ENCODE measurements around the gene FBXO31. TPM values are rescaled to one million over a fixed set of nuclear protein-coding genes. Genes with fewer than 3 reads are reported as not detected.

Gene FBXO31
- total and polyA plus RNA-seq, 2 donors (not counting 1 experiment from before 2014, with no cell fraction given) = 17.8 to 32.9 TPM

GRCh38 chr16:87423429-87423828 is 39.9 kb upstream of the FBXO31 start:
- H2AFZ ChIP-seq (ENCODE audit: insufficient read depth, low read depth, low read length, poor library complexity, severe bottlenecking) = no peak overlapping the region
- no peaks in the 10 kb centered on the region for H3K36me3 ChIP-seq (replicated peaks in 1 of 2; ENCODE audit: control extremely low read depth in 1 of 2, control insufficient read depth in 1 of 2, extremely low read depth in 1 of 2, insufficient read depth in 2 of 2, low read length in 1 of 2)
- Mint-ChIP-seq H3K27ac (no peak overlapping the region), H3K4me3 (no peak overlapping the region), H3K27me3 (no peaks in the 10 kb centered on the region), H3K4me1 (no peaks in the 10 kb centered on the region), H3K9me3 (ENCODE audit: insufficient read depth) (no peaks in the 10 kb centered on the region)
- no peak for TF ChIP-seq EZH2 (IDR thresholded peaks at IDR 0.05; ENCODE audit: borderline replicate concordance, insufficient read depth, low read depth, low read length, poor library complexity, severe bottlenecking)
- TF ChIP-seq CTCF (IDR thresholded peaks at IDR 0.05) = no peak
- WGBS (ENCODE audit: insufficient coverage) = 99% methylated on average over 9 of the region's 15 CpGs
- DNase-seq (no peak), ATAC-seq (ENCODE audit: low read depth) (no peak)
- no peaks in the 10 kb centered on the region for H3K9me3 ChIP-seq (ENCODE audit: control extremely low read depth in 1 of 3, control insufficient read depth in 2 of 3, insufficient read depth in 1 of 3, low read length in 2 of 3)
- intact Hi-C loops (cut with micrococcal nuclease) = no loop called here
- H3K27me3 ChIP-seq (replicated peaks in 1 of 4; ENCODE audit: control extremely low read depth in 1 of 4, control insufficient read depth in 3 of 4, insufficient read depth in 4 of 4, low read length in 3 of 4) = no peaks in the 10 kb centered on the region
- no peak overlapping the region for H3K4me2 ChIP-seq (replicated peaks; ENCODE audit: low read depth, low read length, poor library complexity, severe bottlenecking)
- no peak overlapping the region for H3K9ac ChIP-seq (ENCODE audit: low read length)
- CTCF ChIA-PET = no interaction called here
- POLR2A ChIA-PET = no interaction called here
- no peak overlapping the region for H3K27ac ChIP-seq (ENCODE audit: low read length in 2 of 2)
- no peaks in the 10 kb centered on the region for H3K79me2 ChIP-seq (ENCODE audit: control insufficient read depth, insufficient read depth, low read length)
- H3K4me3 ChIP-seq (ENCODE audit: control extremely low read depth in 1 of 5, extremely low read depth in 1 of 5, insufficient read depth in 1 of 5, low read depth in 2 of 5, low read length in 4 of 5) = no peak overlapping the region
- no peaks in the 10 kb centered on the region for H3K4me1 ChIP-seq (ENCODE audit: control insufficient read depth in 2 of 2, insufficient read depth in 2 of 2, low read length in 2 of 2)
- H4K20me1 ChIP-seq (ENCODE audit: control insufficient read depth, insufficient read depth, low read length, poor library complexity, severe bottlenecking) = no peaks in the 10 kb centered on the region

DNA sequence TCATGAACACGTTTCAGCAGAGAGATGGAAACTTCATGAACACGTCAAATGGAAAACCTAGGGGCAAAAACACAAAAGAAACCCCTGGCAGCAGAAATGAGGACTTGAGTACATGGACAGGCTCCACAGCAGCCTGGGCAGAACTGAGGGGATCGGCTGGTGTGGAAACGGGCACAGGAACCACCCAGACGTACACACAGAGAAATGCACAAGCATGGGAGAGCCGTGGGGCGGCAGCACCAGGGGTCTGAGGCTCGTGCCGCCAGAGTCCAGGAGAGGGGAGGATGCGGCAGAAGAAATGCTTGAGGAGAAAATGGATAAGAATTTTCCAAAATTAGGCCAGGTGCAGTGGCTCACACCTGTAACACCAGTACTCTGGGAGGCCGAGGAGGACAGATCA is 38.5 kb upstream of the FBXO31 start:
- Histone ChIP-seq H4K20me1 (ENCODE audit: control insufficient read depth, insufficient read depth, low read length, poor library complexity, severe bottlenecking) (no peaks in the 10 kb centered on the region), H3K79me2 (ENCODE audit: control insufficient read depth, insufficient read depth, low read length) (no peaks in the 10 kb centered on the region), H3K4me2 (replicated peaks; ENCODE audit: low read depth, low read length, poor library complexity, severe bottlenecking) (no peak overlapping the region), H3K27ac (ENCODE audit: low read length in 2 of 2) (no peak overlapping the region), H3K27me3 (replicated peaks in 1 of 4; ENCODE audit: control extremely low read depth in 1 of 4, control insufficient read depth in 3 of 4, insufficient read depth in 4 of 4, low read length in 3 of 4) (no peaks in the 10 kb centered on the region), H3K9me3 (ENCODE audit: control extremely low read depth in 1 of 3, control insufficient read depth in 2 of 3, insufficient read depth in 1 of 3, low read length in 2 of 3) (no peaks in the 10 kb centered on the region), H3K4me1 (ENCODE audit: control insufficient read depth in 2 of 2, insufficient read depth in 2 of 2, low read length in 2 of 2) (no peaks in the 10 kb centered on the region), H3K4me3 (ENCODE audit: control extremely low read depth in 1 of 5, extremely low read depth in 1 of 5, insufficient read depth in 1 of 5, low read depth in 2 of 5, low read length in 4 of 5) (no peak overlapping the region), H3K36me3 (replicated peaks in 1 of 2; ENCODE audit: control extremely low read depth in 1 of 2, control insufficient read depth in 1 of 2, extremely low read depth in 1 of 2, insufficient read depth in 2 of 2, low read length in 1 of 2) (no peaks in the 10 kb centered on the region), H3K9ac (ENCODE audit: low read length) (no peak overlapping the region), H2AFZ (ENCODE audit: insufficient read depth, low read depth, low read length, poor library complexity, severe bottlenecking) (no peak overlapping the region)
- intact Hi-C loops (cut with micrococcal nuclease) = no loop called here
- Mint-ChIP-seq H3K4me3 (no peak overlapping the region), H3K4me1 (no peaks in the 10 kb centered on the region), H3K27ac (no peak overlapping the region), H3K9me3 (ENCODE audit: insufficient read depth) (no peaks in the 10 kb centered on the region), H3K27me3 (no peaks in the 10 kb centered on the region)
- ChIA-PET POLR2A (no interaction called here), CTCF (interaction anchor here (0.5 kb wide), 1 partner anchor 167 kb away, joined by 3 read pairs; no protein-coding TSS in a partner anchor)
- TF ChIP-seq EZH2 (IDR thresholded peaks at IDR 0.05; ENCODE audit: borderline replicate concordance, insufficient read depth, low read depth, low read length, poor library complexity, severe bottlenecking) (no peak), CTCF (IDR thresholded peaks at IDR 0.05) (no peak)
- WGBS (ENCODE audit: insufficient coverage) = 97% methylated on average over 7 of the region's 11 CpGs
- ATAC-seq (ENCODE audit: low read depth) (no peak), DNase-seq (no peak)
